Naive thymus-derived CD4-positive, alpha-beta T cell (primary cell): ENCODE results near the gene SAT2. TPM values are rescaled to one million over a fixed set of nuclear protein-coding genes. Genes with fewer than 3 reads are reported as not detected.

Source experiments
- ATAC-seq: fragments of 150-1000 bp; cut with Tn5 transposase; 2 replicates; pipeline ENCODE4 v1.10.0; 2021; ENCODE audit warnings: mild to moderate bottlenecking, moderate library complexity
- CTCF ChIA-PET: fragments of 350-600 bp; sonication (Branson Sonifier 250); formaldehyde crosslinking; loops from one replicate; lab custom pipeline; 2021; ENCODE audit warnings: antibody characterized with exemption; lab: Charles Lee
- POLR2A ChIA-PET: fragments of 350-600 bp; sonication (Branson Sonifier 250); formaldehyde crosslinking; loops from one replicate; lab custom pipeline; 2021; ENCODE audit warnings: antibody characterized with exemption, inconsistent platforms; lab: Charles Lee
- DNase-seq, 9 donors: peaks; one replicate each; pipeline versions ENCODE4 v3.0.0 to v3.0.0-alpha.2; 2020 to 2022; ENCODE audit warnings: mixed read lengths in 1 of 9
- H3K27ac ChIP-seq: one replicate; pipeline ENCODE4 v1.7.0; 2013; ENCODE audit warnings: mild to moderate bottlenecking, low read depth, low read length, moderate library complexity
- H3K27me3 ChIP-seq, 2 donors: one replicate each; pipeline ENCODE4 v1.7.0; 2013; ENCODE audit warnings: low read length in 2 of 2, mild to moderate bottlenecking in 2 of 2, moderate library complexity in 2 of 2; ENCODE audit not compliant: control insufficient read depth in 2 of 2, insufficient read depth in 2 of 2
- H3K36me3 ChIP-seq, 3 experiments: 1 replicate in 2 of 3; 2 replicates in 1 of 3; pipeline ENCODE4 v1.7.0; 2013; ENCODE audit warnings: low read length in 3 of 3, mild to moderate bottlenecking in 3 of 3, moderate library complexity in 1 of 3; ENCODE audit not compliant: insufficient read depth in 3 of 3, control insufficient read depth in 2 of 3
- H3K4me1 ChIP-seq, 2 donors: one replicate each; pipeline ENCODE4 v1.7.0; 2013; ENCODE audit warnings: low read length in 2 of 2, mild to moderate bottlenecking in 2 of 2, moderate library complexity in 1 of 2; ENCODE audit not compliant: control insufficient read depth in 2 of 2, insufficient read depth in 2 of 2
- H3K4me3 ChIP-seq: 2 replicates; pipeline ENCODE4 v1.7.0; 2013; ENCODE audit warnings: mild to moderate bottlenecking, low read length
- H3K9me3 ChIP-seq, 3 experiments: 1 replicate in 2 of 3; 2 replicates in 1 of 3; pipeline ENCODE4 v1.7.0; 2013; ENCODE audit warnings: low read length in 3 of 3; ENCODE audit not compliant: control insufficient read depth in 2 of 3
- H3K27ac Mint-ChIP-seq, 9 donors: one replicate each; pipeline ENCODE4 v1.8.0; 2020 to 2022; ENCODE audit warnings: mixed read lengths in 9 of 9, mild to moderate bottlenecking in 8 of 9, moderate library complexity in 5 of 9, inconsistent platforms in 2 of 9
- H3K27me3 Mint-ChIP-seq, 5 donors: one replicate each; pipeline ENCODE4 v1.8.0; 2021 to 2022; ENCODE audit warnings: mixed read lengths in 5 of 5, mild to moderate bottlenecking in 1 of 5
- H3K36me3 Mint-ChIP-seq, 5 donors: one replicate each; pipeline ENCODE4 v1.8.0; 2020 to 2022; ENCODE audit warnings: mixed read lengths in 5 of 5, mild to moderate bottlenecking in 3 of 5, inconsistent platforms in 1 of 5
- H3K4me1 Mint-ChIP-seq, 7 donors: one replicate each; pipeline ENCODE4 v1.8.0; 2020 to 2022; ENCODE audit warnings: mixed read lengths in 7 of 7, mild to moderate bottlenecking in 3 of 7, inconsistent platforms in 1 of 7
- H3K4me3 Mint-ChIP-seq, 10 donors: one replicate each; pipeline ENCODE4 v1.8.0; 2020 to 2022; ENCODE audit warnings: mild to moderate bottlenecking in 10 of 10, mixed read lengths in 10 of 10, moderate library complexity in 6 of 10, inconsistent platforms in 2 of 10
- H3K9me3 Mint-ChIP-seq, 11 donors: one replicate each; pipeline ENCODE4 v1.8.0; 2020 to 2022; ENCODE audit warnings: mixed read lengths in 11 of 11, mild to moderate bottlenecking in 4 of 11, inconsistent platforms in 1 of 11, moderate library complexity in 1 of 11
- intact Hi-C, 2 donors: fragments of 100-400 bp; cut with micrococcal nuclease; formaldehyde crosslinking; loops; one replicate each; pipeline ENCODE4 v1.15.1; 2023
- polyA plus RNA-seq, 2 donors: library from polyadenylated mRNA; unstranded; fragments of 300-500 nt; fragmentation: Illumina TruSeq; gene quantifications; one replicate each; pipeline ENCODE4 v1.2.3, GENCODE V29; 2021
- total RNA-seq, 6 experiments: library from RNA in 5 of 6; stranded (reverse) in 5 of 6; gene quantifications; 1 replicate in 5 of 6; 2 replicates in 1 of 6; pipeline ENCODE4 v1.2.3 and lab custom pipeline; 2021 to 2026

The SAT2 gene
- total and polyA plus RNA-seq, 7 experiments from 2014 or later = 26.5 to 95.0 (median 53.2) TPM

- intact Hi-C loops = loop anchor here in 1 of 2 donors (10.0 kb wide), 2 partner anchors 554 to 576 kb away; partner anchors contain the start of genes BCL6B and PER1
- Histone ChIP-seq H3K4me3 (no peak within 1 kb of the TSS), H3K27ac (peak within 1 kb of the TSS; percentile 14), H3K4me1 (peaks cover 39 to 40% of the 10 kb centered on the region in 2 donors), H3K36me3 (peaks cover 34 to 50% (median 41%) of the 10 kb centered on the region in 3 experiments), H3K9me3 (no peaks in the 10 kb centered on the region), H3K27me3 (no peaks in the 10 kb centered on the region)
- peaks cover 30 to 86% (median 77%) of the 10 kb centered on the region in 7 donors for H3K4me1 Mint-ChIP-seq
- DNase-seq (peak in 3 of 9 donors; percentile 25 to 66 (median 30)), ATAC-seq (peak; percentile 53)
- no peaks in the 10 kb centered on the region for H3K27me3 Mint-ChIP-seq
- peaks cover 0 to 50% (median 29%) of the 10 kb centered on the region in 5 donors for H3K36me3 Mint-ChIP-seq
- H3K4me3 Mint-ChIP-seq = peak within 1 kb of the TSS in 9 of 10 donors; percentile 27 to 75 (median 42)
- CTCF ChIA-PET = interaction anchor here (0.7 to 1.2 kb wide), 3 partner anchors 10 to 142 kb away, joined by 3 to 4 read pairs (median 3); no protein-coding TSS in a partner anchor
- POLR2A ChIA-PET = interaction anchor here (0.6 to 3.4 kb wide), 5 partner anchors 10 to 195 kb away, joined by 3 to 22 read pairs (median 4); partner anchors contain the start of genes FXR2, TP53 and WRAP53
- H3K9me3 Mint-ChIP-seq = peaks cover 0 to 8% (median 0%) of the 10 kb centered on the region in 11 donors
- peak within 1 kb of the TSS; percentile 82 to 90 (median 86) for H3K27ac Mint-ChIP-seq
These were observed 48.4 kb downstream of the SAT2 start, which contains the start of gene CD68 for GRCh38 chr17:7579001-7579833. CD68 (plus strand) TSS chr17:7579638; CDS start chr17:7579678, 40 bp downstream.

- Mint-ChIP-seq H3K9me3 (peaks cover 0 to 14% (median 0%) of the 10 kb centered on the region in 11 donors), H3K27ac (peak overlapping the region in 7 of 9 donors; percentile 22 to 90 (median 69)), H3K4me3 (peak overlapping the region in 4 of 10 donors; percentile 7 to 34 (median 16)), H3K4me1 (peaks cover 24 to 82% (median 74%) of the 10 kb centered on the region in 7 donors), H3K36me3 (peaks cover 3 to 61% (median 35%) of the 10 kb centered on the region in 5 donors), H3K27me3 (peaks cover 0 to 5% (median 0%) of the 10 kb centered on the region in 5 donors)
- Histone ChIP-seq H3K9me3 (no peaks in the 10 kb centered on the region), H3K27me3 (no peaks in the 10 kb centered on the region), H3K4me3 (no peak overlapping the region), H3K4me1 (peaks cover 32 to 37% of the 10 kb centered on the region in 2 donors), H3K36me3 (peaks cover 37 to 64% (median 45%) of the 10 kb centered on the region in 3 experiments), H3K27ac (no peak overlapping the region)
- DNase-seq = no peak
- ChIA-PET CTCF (no interaction called here), POLR2A (interaction anchor here (8.2 kb wide), 1 partner anchor 109 kb away, joined by 70 read pairs; the partner anchor contains the start of genes TP53 and WRAP53)
- no peak for ATAC-seq
- intact Hi-C loops = loop anchor here in 1 of 2 donors (10.0 kb wide), 2 partner anchors 553 to 577 kb away; partner anchors contain the start of genes BCL6B and PER1
These were observed 50.1 kb downstream of the SAT2 start for GRCh38 chr17:7577327-7578199.

DNA sequence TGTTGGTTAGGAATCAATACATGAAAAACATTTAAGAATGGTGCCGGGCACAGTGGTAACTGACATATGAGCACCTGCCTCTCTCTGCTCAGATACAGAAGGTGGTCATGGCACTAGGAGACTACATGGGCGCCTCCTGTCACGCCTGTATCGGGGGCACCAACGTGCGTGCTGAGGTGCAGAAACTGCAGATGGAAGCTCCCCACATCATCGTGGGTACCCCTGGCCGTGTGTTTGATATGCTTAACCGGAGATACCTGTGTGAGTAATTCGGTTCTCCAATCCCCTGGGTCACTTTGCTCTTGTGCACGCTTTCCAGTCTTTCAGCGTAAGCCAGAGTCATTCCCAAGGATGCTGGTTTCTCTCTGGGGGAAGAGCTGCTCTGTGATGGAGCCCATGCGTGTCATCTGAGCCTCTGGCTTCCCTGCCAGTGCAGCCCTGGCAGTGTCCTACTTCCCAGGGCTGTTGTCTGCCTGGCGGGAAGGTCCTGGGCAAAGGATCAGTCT lies 51.1 kb downstream of the SAT2 start:
- H3K36me3 Mint-ChIP-seq = peaks cover 4 to 63% (median 35%) of the 10 kb centered on the region in 5 donors
- ATAC-seq = no peak
- H3K9me3 Mint-ChIP-seq = peaks cover 0 to 14% (median 0%) of the 10 kb centered on the region in 11 donors
- ChIA-PET CTCF (interaction anchor here (0.6 to 1.1 kb wide), 2 partner anchors 15 to 18 kb away, joined by 3 to 4 read pairs; partner anchors contain the start of gene TNFSF13), POLR2A (interaction anchor here (1.0 to 8.2 kb wide), 6 partner anchors 7 to 110 kb away, joined by 3 to 108 read pairs (median 8); partner anchors contain the start of genes MPDU1, POLR2A, SENP3 and TP53)
- H3K27ac Mint-ChIP-seq = peak overlapping the region in 7 of 9 donors; percentile 11 to 80 (median 48)
- Histone ChIP-seq H3K9me3 (no peaks in the 10 kb centered on the region), H3K27me3 (no peaks in the 10 kb centered on the region), H3K36me3 (peaks cover 37 to 64% (median 45%) of the 10 kb centered on the region in 3 experiments), H3K4me3 (no peak overlapping the region), H3K4me1 (peaks cover 29 to 42% of the 10 kb centered on the region in 2 donors), H3K27ac (no peak overlapping the region)
- intact Hi-C loops = loop anchor here in 1 of 2 donors (10.0 kb wide), 2 partner anchors 552 to 578 kb away; partner anchors contain the start of genes BCL6B and PER1
- no peak for DNase-seq
- H3K4me1 Mint-ChIP-seq = peaks cover 25 to 86% (median 72%) of the 10 kb centered on the region in 7 donors
- peaks cover 0 to 5% (median 0%) of the 10 kb centered on the region in 5 donors for H3K27me3 Mint-ChIP-seq
- H3K4me3 Mint-ChIP-seq = peak overlapping the region in 7 of 10 donors; percentile 27 to 90 (median 45)

Other genes with a start within 250 kb of the SAT2 start
- gene TNK1, start 246.7 kb downstream of the SAT2 start, total RNA-seq = 10 to 100 TPM in 4 of 5 experiments, 1 to 10 TPM in 1; 1.5 to 23.4 (median 13.9) TPM
- 1 to 10 TPM; 5.8 to 7.4 TPM for gene TNK1, start 246.7 kb downstream of the SAT2 start, polyA plus RNA-seq
- 100 to 1,000 TPM in 1 of 5 experiments, 10 to 100 TPM in 4; 74.8 to 142 (median 85.0) TPM for gene PLSCR3, start 233.3 kb downstream of the SAT2 start, total RNA-seq
- gene PLSCR3, start 233.3 kb downstream of the SAT2 start, polyA plus RNA-seq = 100 to 1,000 TPM; 162 to 212 TPM
- gene TMEM256, start 223.7 kb downstream of the SAT2 start, total RNA-seq = 10 to 100 TPM; 31.5 to 58.5 (median 48.2) TPM
- gene TMEM256, start 223.7 kb downstream of the SAT2 start, polyA plus RNA-seq = 10 to 100 TPM; 45.2 to 64.9 TPM
- 10 to 100 TPM in 3 of 5 experiments, 1 to 10 TPM in 2; 1.6 to 17.8 (median 11.9) TPM for gene NLGN2, start 220.0 kb downstream of the SAT2 start, total RNA-seq
- under 1 TPM; 0.20 to 0.28 TPM for gene NLGN2, start 220.0 kb downstream of the SAT2 start, polyA plus RNA-seq
- gene SPEM1, start 207.5 kb downstream of the SAT2 start, total RNA-seq = not detected
- not detected for gene SPEM1, start 207.5 kb downstream of the SAT2 start, polyA plus RNA-seq
- not detected for gene SPEM2, start 202.2 kb downstream of the SAT2 start, total RNA-seq
- gene SPEM2, start 202.2 kb downstream of the SAT2 start, polyA plus RNA-seq = not detected
- gene SPEM3, start 199.0 kb downstream of the SAT2 start, total RNA-seq = not detected
- gene SPEM3, start 199.0 kb downstream of the SAT2 start, polyA plus RNA-seq = not detected
- 10 to 100 TPM in 3 of 5 experiments, 1 to 10 TPM in 2; 8.2 to 19.1 (median 16.5) TPM for gene TMEM102, start 192.4 kb downstream of the SAT2 start, total RNA-seq
- 10 to 100 TPM in 1 of 2 donors, 1 to 10 TPM in 1; 8.5 to 26.1 TPM for gene TMEM102, start 192.4 kb downstream of the SAT2 start, polyA plus RNA-seq
- gene FGF11, start 188.3 kb downstream of the SAT2 start, total RNA-seq = 10 to 100 TPM in 1 of 5 experiments, 1 to 10 TPM in 4; 2.8 to 39.7 (median 3.4) TPM
- gene FGF11, start 188.3 kb downstream of the SAT2 start, polyA plus RNA-seq = under 1 TPM in 1 of 2 donors, not detected in 1; 0.09 TPM
- gene CHRNB1, start 182.8 kb downstream of the SAT2 start, total RNA-seq = 10 to 100 TPM in 1 of 5 experiments, 1 to 10 TPM in 4; 6.0 to 14.6 (median 7.2) TPM
- gene CHRNB1, start 182.8 kb downstream of the SAT2 start, polyA plus RNA-seq = 10 to 100 TPM; 14.9 to 24.8 TPM
- 10 to 100 TPM; 30.3 to 89.2 (median 64.1) TPM for gene ZBTB4, start 148.2 kb downstream of the SAT2 start, total RNA-seq
- 10 to 100 TPM; 15.3 to 25.5 TPM for gene ZBTB4, start 148.2 kb downstream of the SAT2 start, polyA plus RNA-seq
- gene SLC35G6, start 146.4 kb downstream of the SAT2 start, total RNA-seq = under 1 TPM in 1 of 5 experiments, not detected in 4; 0.16 TPM
- gene SLC35G6, start 146.4 kb downstream of the SAT2 start, polyA plus RNA-seq = not detected
- gene POLR2A, start 143.5 kb downstream of the SAT2 start, total RNA-seq = 100 to 1,000 TPM; 165 to 501 (median 225) TPM
- 10 to 100 TPM; 43.6 to 82.4 TPM for gene POLR2A, start 143.5 kb downstream of the SAT2 start, polyA plus RNA-seq
- 10 to 100 TPM; 27.3 to 82.4 (median 36.9) TPM for gene TNFSF12, start 78.8 kb downstream of the SAT2 start, total RNA-seq
- gene TNFSF12, start 78.8 kb downstream of the SAT2 start, polyA plus RNA-seq = 10 to 100 TPM; 25.4 to 36.1 TPM
- 10 to 100 TPM in 1 of 5 experiments, 1 to 10 TPM in 4; 2.0 to 45.6 (median 4.4) TPM for gene TNFSF13, start 69.1 kb downstream of the SAT2 start, total RNA-seq
- 1 to 10 TPM; 1.1 to 1.5 TPM for gene TNFSF13, start 69.1 kb downstream of the SAT2 start, polyA plus RNA-seq
- 10 to 100 TPM; 35.0 to 43.8 (median 40.8) TPM for gene SENP3, start 65.9 kb downstream of the SAT2 start, total RNA-seq
- 10 to 100 TPM; 13.2 to 20.6 TPM for gene SENP3, start 65.9 kb downstream of the SAT2 start, polyA plus RNA-seq
- gene CD68, start 48.2 kb downstream of the SAT2 start, total RNA-seq = 100 to 1,000 TPM in 1 of 5 experiments, 10 to 100 TPM in 2, 1 to 10 TPM in 2; 6.8 to 176 (median 18.8) TPM
- under 1 TPM; 0.12 to 0.21 TPM for gene CD68, start 48.2 kb downstream of the SAT2 start, polyA plus RNA-seq
- 10 to 100 TPM; 25.4 to 79.8 (median 31.4) TPM for gene MPDU1, start 44.0 kb downstream of the SAT2 start, total RNA-seq
- 10 to 100 TPM; 39.1 to 52.3 TPM for gene MPDU1, start 44.0 kb downstream of the SAT2 start, polyA plus RNA-seq
- gene SOX15, start 37.7 kb downstream of the SAT2 start, total RNA-seq = 1 to 10 TPM in 2 of 5 experiments, under 1 TPM in 3; 0.44 to 1.6 (median 0.56) TPM
- not detected for gene SOX15, start 37.7 kb downstream of the SAT2 start, polyA plus RNA-seq
- gene FXR2, start 12.9 kb downstream of the SAT2 start, total RNA-seq = 10 to 100 TPM; 24.6 to 46.9 (median 34.0) TPM
- 10 to 100 TPM in 1 of 2 donors, 1 to 10 TPM in 1; 5.5 to 21.6 TPM for gene FXR2, start 12.9 kb downstream of the SAT2 start, polyA plus RNA-seq
- gene SHBG, start 2.3 kb upstream of the SAT2 start, total RNA-seq = not detected
- gene SHBG, start 2.3 kb upstream of the SAT2 start, polyA plus RNA-seq = not detected
- 1 to 10 TPM in 1 of 5 experiments, under 1 TPM in 4; 0.12 to 1.1 (median 0.29) TPM for gene ATP1B2, start 23.1 kb upstream of the SAT2 start, total RNA-seq
- not detected for gene ATP1B2, start 23.1 kb upstream of the SAT2 start, polyA plus RNA-seq
- gene TP53, start 59.7 kb upstream of the SAT2 start, total RNA-seq = 100 to 1,000 TPM in 3 of 5 experiments, 10 to 100 TPM in 2; 57.9 to 226 (median 104) TPM
- gene TP53, start 59.7 kb upstream of the SAT2 start, polyA plus RNA-seq = 10 to 100 TPM; 30.9 to 32.5 TPM
- gene WRAP53, start 60.7 kb upstream of the SAT2 start, total RNA-seq = 10 to 100 TPM in 2 of 5 experiments, 1 to 10 TPM in 3; 6.7 to 21.1 (median 9.6) TPM
- gene WRAP53, start 60.7 kb upstream of the SAT2 start, polyA plus RNA-seq = 10 to 100 TPM in 1 of 2 donors, 1 to 10 TPM in 1; 9.6 to 18.9 TPM
- not detected for gene EFNB3, start 77.4 kb upstream of the SAT2 start, total RNA-seq
- gene EFNB3, start 77.4 kb upstream of the SAT2 start, polyA plus RNA-seq = not detected
- gene DNAH2, start 89.9 kb upstream of the SAT2 start, total RNA-seq = under 1 TPM in 1 of 5 experiments, not detected in 4; 0.03 TPM
- gene DNAH2, start 89.9 kb upstream of the SAT2 start, polyA plus RNA-seq = not detected
- gene KDM6B, start 206.4 kb upstream of the SAT2 start, total RNA-seq = 100 to 1,000 TPM in 4 of 5 experiments, 10 to 100 TPM in 1; 32.2 to 179 (median 120) TPM
- 1 to 10 TPM in 1 of 2 donors, under 1 TPM in 1; 0.95 to 1.5 TPM for gene KDM6B, start 206.4 kb upstream of the SAT2 start, polyA plus RNA-seq
- 10 to 100 TPM in 4 of 5 experiments, under 1 TPM in 1; 0.70 to 32.7 (median 11.6) TPM for gene TMEM88, start 227.2 kb upstream of the SAT2 start, total RNA-seq
- gene TMEM88, start 227.2 kb upstream of the SAT2 start, polyA plus RNA-seq = not detected
- gene NAA38, start 229.7 kb upstream of the SAT2 start, total RNA-seq = 10 to 100 TPM; 22.1 to 63.8 (median 24.9) TPM
- gene NAA38, start 229.7 kb upstream of the SAT2 start, polyA plus RNA-seq = 100 to 1,000 TPM; 113 to 132 TPM
- gene CYB5D1, start 230.2 kb upstream of the SAT2 start, total RNA-seq = 10 to 100 TPM in 2 of 5 experiments, 1 to 10 TPM in 3; 8.4 to 14.2 (median 9.5) TPM
- 1 to 10 TPM; 7.5 to 7.9 TPM for gene CYB5D1, start 230.2 kb upstream of the SAT2 start, polyA plus RNA-seq